GM12874 (cell line): ENCODE measurements around the gene RNF227.

ENCODE experiments used
- CTCF ChIP-seq: IDR thresholded peaks from 2 replicates; pipeline ENCODE4 v1.5.1; 2011; ENCODE audit warnings: low read depth, mild to moderate bottlenecking, control low read depth, low read length, moderate library complexity; ENCODE audit not compliant: insufficient read depth

Gene RNF227

GRCh38 chr17:7950578-7950977, 34.5 kb upstream of the RNF227 start:
- TF ChIP-seq CTCF: no peak

GRCh38 chr17:7947651-7948050, 31.6 kb upstream of the RNF227 start:
- TF ChIP-seq CTCF: no peak

- no peak for TF ChIP-seq CTCF
Measured at GRCh38 chr17:7946441-7946840, 30.4 kb upstream of the RNF227 start.

- no peak for TF ChIP-seq CTCF
Measured at GRCh38 chr17:7945651-7946050, 29.6 kb upstream of the RNF227 start.

- TF ChIP-seq CTCF: no peak
Measured at GRCh38 chr17:7944326-7944725, 28.2 kb upstream of the RNF227 start.

GRCh38 chr17:7943291-7943690, 27.2 kb upstream of the RNF227 start:
- no peak for TF ChIP-seq CTCF

- no peak for TF ChIP-seq CTCF
Measured at GRCh38 chr17:7940743-7941142, 24.7 kb upstream of the RNF227 start.

- no peak for TF ChIP-seq CTCF
Measured at GRCh38 chr17:7940034-7940433, 23.9 kb upstream of the RNF227 start.
